Astrocyte (in vitro differentiated cells and primary cell): ENCODE measurements around the gene HOXD12. TPM values are rescaled to one million over a fixed set of nuclear protein-coding genes. Genes with fewer than 3 reads are reported as not detected.
A peak's percentile ranks its signal among the peaks of the same experiment; 100 is the strongest.

Experiments used
- DNase-seq: peaks from one replicate; pipeline ENCODE4 v3.0.0-alpha.2; 2010; ENCODE audit warnings: low read depth
- FAIRE-seq: peaks from 2 replicates; lab custom pipeline; 2011; peaks lifted over from hg19 to GRCh38; lab: Jason Lieb, UNC
- H2AFZ ChIP-seq: 2 replicates; pipeline ENCODE4 v1.6.0; 2012; ENCODE audit warnings: low read depth, low read length, inconsistent platforms
- H3K27ac ChIP-seq: 2 replicates; pipeline ENCODE4 v1.5.1; 2011; ENCODE audit warnings: low read depth, low read length, inconsistent platforms
- H3K27me3 ChIP-seq: 2 replicates; pipeline ENCODE4 v1.6.0; 2011; ENCODE audit warnings: low read length, inconsistent platforms; ENCODE audit not compliant: insufficient read depth
- H3K36me3 ChIP-seq: 2 replicates; pipeline ENCODE4 v1.5.1; 2011; ENCODE audit warnings: low read length, inconsistent platforms; ENCODE audit not compliant: insufficient read depth
- H3K4me1 ChIP-seq: 2 replicates; pipeline ENCODE4 v1.5.1; 2011; ENCODE audit warnings: low read length, inconsistent platforms; ENCODE audit not compliant: insufficient read depth
- H3K4me2 ChIP-seq: 2 replicates; pipeline ENCODE4 v1.6.0; 2012; ENCODE audit warnings: low read length, inconsistent platforms
- H3K4me3 ChIP-seq: 2 replicates; pipeline ENCODE4 v1.5.1; 2011; ENCODE audit warnings: low read depth, mild to moderate bottlenecking, low read length, inconsistent platforms; ENCODE audit not compliant: insufficient read depth
- H3K79me2 ChIP-seq: 2 replicates; pipeline ENCODE4 v1.6.0; 2012; ENCODE audit warnings: mild to moderate bottlenecking, low read length, inconsistent platforms; ENCODE audit not compliant: insufficient read depth
- H3K9ac ChIP-seq: 2 replicates; pipeline ENCODE4 v1.6.0; 2012; ENCODE audit warnings: mild to moderate bottlenecking, low read length, inconsistent platforms
- H3K9me3 ChIP-seq: 2 replicates; pipeline ENCODE4 v1.5.1; 2012; ENCODE audit warnings: low read depth, mild to moderate bottlenecking, low read length, inconsistent platforms; ENCODE audit not compliant: insufficient read depth
- H4K20me1 ChIP-seq: 2 replicates; pipeline ENCODE4 v1.6.0; 2012; ENCODE audit warnings: low read length, inconsistent platforms; ENCODE audit not compliant: insufficient read depth
- H3K27ac Mint-ChIP-seq: one replicate; pipeline ENCODE4 v1.8.0; 2021; ENCODE audit warnings: mild to moderate bottlenecking, mixed read lengths; ENCODE audit not compliant: unreplicated experiment
- H3K27me3 Mint-ChIP-seq: one replicate; pipeline ENCODE4 v1.8.0; 2021; ENCODE audit warnings: low read depth, mixed read lengths; ENCODE audit not compliant: unreplicated experiment
- H3K36me3 Mint-ChIP-seq: one replicate; pipeline ENCODE4 v1.8.0; 2021; ENCODE audit warnings: low read depth, mixed read lengths; ENCODE audit not compliant: unreplicated experiment
- H3K4me1 Mint-ChIP-seq: one replicate; pipeline ENCODE4 v1.8.0; 2021; ENCODE audit warnings: low read depth, mixed read lengths; ENCODE audit not compliant: unreplicated experiment
- H3K4me3 Mint-ChIP-seq: one replicate; pipeline ENCODE4 v1.8.0; 2021; ENCODE audit warnings: mild to moderate bottlenecking, moderate library complexity, mixed read lengths; ENCODE audit not compliant: unreplicated experiment
- H3K9me3 Mint-ChIP-seq: one replicate; pipeline ENCODE4 v1.8.0; 2021; ENCODE audit warnings: mild to moderate bottlenecking, mixed read lengths; ENCODE audit not compliant: unreplicated experiment
- EZH2 ChIP-seq: IDR thresholded peaks from 2 replicates; pipeline ENCODE4 v1.6.1; 2012; ENCODE audit warnings: mild to moderate bottlenecking, low read length, inconsistent platforms; ENCODE audit not compliant: insufficient read depth
- total RNA-seq: library from RNA; stranded (reverse); gene quantifications from 2 replicates; pipeline ENCODE4 v1.2.1, GENCODE V29; 2021
- TF ChIP-seq, protein P1 (sequence below): IDR thresholded peaks from 2 replicates; pipeline ENCODE4 v1.5.1; 2011; ENCODE audit warnings: low read depth, mild to moderate bottlenecking, inconsistent platforms, low read length, moderate library complexity; ENCODE audit not compliant: insufficient read depth

HOXD12 gene
- total RNA-seq, 1 donor from 2014 or later: not detected

DNA sequence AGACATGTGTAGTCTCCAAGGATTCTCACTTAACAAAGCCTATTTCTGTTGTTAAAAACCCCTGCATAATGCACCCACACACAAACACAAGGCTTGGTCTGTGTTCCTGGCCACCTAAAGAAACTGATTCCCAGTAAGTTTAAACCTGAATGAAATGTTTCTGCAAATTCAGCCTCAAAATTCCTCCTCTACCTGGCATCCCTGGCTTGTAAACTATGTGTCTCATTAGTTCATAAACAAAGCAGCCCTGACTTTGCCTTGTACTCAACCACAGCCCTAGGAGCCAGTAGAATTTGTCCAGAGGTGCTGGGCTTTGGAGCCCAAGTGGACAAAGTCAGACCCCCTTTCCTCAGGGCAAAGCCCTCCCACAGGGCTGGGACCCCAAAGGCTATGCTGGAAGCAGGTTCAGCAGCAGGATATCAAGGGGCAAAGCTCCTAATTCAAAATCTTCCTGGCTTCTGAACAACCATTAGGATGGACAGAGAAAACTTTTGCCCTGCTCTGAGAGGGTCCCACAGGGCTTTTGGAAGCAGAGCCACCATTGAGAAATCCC lies 9.7 kb upstream of the HOXD12 start:
- H3K9me3 Mint-ChIP-seq: peaks cover 38% of the 10 kb centered on the region
- peaks cover 5% of the 10 kb centered on the region for H3K36me3 Mint-ChIP-seq
- H3K79me2 ChIP-seq: no peaks in the 10 kb centered on the region
- H3K27ac Mint-ChIP-seq: no peak overlapping the region
- H3K27me3 Mint-ChIP-seq: peaks cover 92% of the 10 kb centered on the region
- no peak overlapping the region for H3K4me2 ChIP-seq
- no peak overlapping the region for H3K9ac ChIP-seq
- H2AFZ ChIP-seq: no peak overlapping the region
- H3K4me3 ChIP-seq: no peak overlapping the region
- TF ChIP-seq, protein P1, sequence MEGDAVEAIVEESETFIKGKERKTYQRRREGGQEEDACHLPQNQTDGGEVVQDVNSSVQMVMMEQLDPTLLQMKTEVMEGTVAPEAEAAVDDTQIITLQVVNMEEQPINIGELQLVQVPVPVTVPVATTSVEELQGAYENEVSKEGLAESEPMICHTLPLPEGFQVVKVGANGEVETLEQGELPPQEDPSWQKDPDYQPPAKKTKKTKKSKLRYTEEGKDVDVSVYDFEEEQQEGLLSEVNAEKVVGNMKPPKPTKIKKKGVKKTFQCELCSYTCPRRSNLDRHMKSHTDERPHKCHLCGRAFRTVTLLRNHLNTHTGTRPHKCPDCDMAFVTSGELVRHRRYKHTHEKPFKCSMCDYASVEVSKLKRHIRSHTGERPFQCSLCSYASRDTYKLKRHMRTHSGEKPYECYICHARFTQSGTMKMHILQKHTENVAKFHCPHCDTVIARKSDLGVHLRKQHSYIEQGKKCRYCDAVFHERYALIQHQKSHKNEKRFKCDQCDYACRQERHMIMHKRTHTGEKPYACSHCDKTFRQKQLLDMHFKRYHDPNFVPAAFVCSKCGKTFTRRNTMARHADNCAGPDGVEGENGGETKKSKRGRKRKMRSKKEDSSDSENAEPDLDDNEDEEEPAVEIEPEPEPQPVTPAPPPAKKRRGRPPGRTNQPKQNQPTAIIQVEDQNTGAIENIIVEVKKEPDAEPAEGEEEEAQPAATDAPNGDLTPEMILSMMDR: no peak
- no peak for TF ChIP-seq EZH2
- H3K27ac ChIP-seq: no peak overlapping the region
- H3K9me3 ChIP-seq: peaks cover 1% of the 10 kb centered on the region
- no peaks in the 10 kb centered on the region for H3K36me3 ChIP-seq
- H3K4me1 Mint-ChIP-seq: no peaks in the 10 kb centered on the region
- no peaks in the 10 kb centered on the region for H3K4me1 ChIP-seq
- peaks cover 7% of the 10 kb centered on the region for H4K20me1 ChIP-seq
- FAIRE-seq (no peak), DNase-seq (no peak)
- no peak overlapping the region for H3K4me3 Mint-ChIP-seq
- peaks cover 94% of the 10 kb centered on the region for H3K27me3 ChIP-seq

DNA sequence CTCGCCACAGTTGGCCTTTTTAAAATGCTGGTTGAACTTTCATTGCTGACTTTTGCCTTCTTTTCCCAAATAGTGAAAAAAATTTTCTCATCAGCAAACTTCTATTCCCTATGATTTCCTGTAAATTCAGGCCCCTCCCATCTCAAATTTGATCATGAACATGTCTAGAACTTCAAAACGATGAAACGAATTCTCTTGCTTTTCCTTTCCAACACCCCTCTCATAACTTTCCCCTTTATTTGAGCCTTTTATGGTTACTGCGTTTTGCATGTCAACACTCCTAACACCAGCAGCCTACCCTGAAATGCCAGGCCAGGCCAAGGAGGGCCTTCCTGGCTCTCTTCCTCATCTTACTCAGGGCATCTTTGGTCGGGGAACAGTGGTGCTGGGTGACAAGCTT lies 8.7 kb upstream of the HOXD12 start:
- Mint-ChIP-seq H3K4me3 (no peak overlapping the region), H3K27ac (peak overlapping the region; percentile 4)
- DNase-seq: no peak

More for the DNA sequence above, 8.7 kb upstream of the HOXD12 start:
- H3K9me3 ChIP-seq: no peaks in the 10 kb centered on the region
- H2AFZ ChIP-seq: no peak overlapping the region
- Mint-ChIP-seq H3K9me3 (peaks cover 38% of the 10 kb centered on the region), H3K36me3 (peaks cover 5% of the 10 kb centered on the region), H3K4me1 (no peaks in the 10 kb centered on the region), H3K27me3 (peaks cover 91% of the 10 kb centered on the region)
- peaks cover 5% of the 10 kb centered on the region for H4K20me1 ChIP-seq
- no peak overlapping the region for H3K4me3 ChIP-seq
- H3K27ac ChIP-seq: no peak overlapping the region
- H3K4me2 ChIP-seq: no peak overlapping the region
- H3K79me2 ChIP-seq: no peaks in the 10 kb centered on the region
- H3K27me3 ChIP-seq: peaks cover 94% of the 10 kb centered on the region
- H3K4me1 ChIP-seq: no peaks in the 10 kb centered on the region
- no peaks in the 10 kb centered on the region for H3K36me3 ChIP-seq
- H3K9ac ChIP-seq: no peak overlapping the region
- no peak for FAIRE-seq
- TF ChIP-seq, protein P1: no peak
- TF ChIP-seq EZH2: no peak
